Stimulated activated CD8-positive, alpha-beta memory T cell treated with anti-CD3 and anti-CD28 coated beads, Interleukin-7, amount 100 ng/mL, for 4 hours (primary cell): ENCODE measurements around the gene ESRRA.

Source experiments
- DNase-seq, 2 donors: peaks; one replicate each; pipeline ENCODE4 v3.0.0-alpha.2; 2020; ENCODE audit warnings: low read depth in 2 of 2

Gene ESRRA

GRCh38 chr11:64331569-64332371 is 26.4 kb downstream of the ESRRA start:
- DNase-seq = peak; percentile 50 to 68

- DNase-seq = no peak
Measured at GRCh38 chr11:64333556-64333955, 28.2 kb downstream of the ESRRA start.

GRCh38 chr11:64334764-64335735 is 29.7 kb downstream of the ESRRA start:
- DNase-seq = no peak

GRCh38 chr11:64337538-64338249 is 32.4 kb downstream of the ESRRA start:
- no peak for DNase-seq

GRCh38 chr11:64338716-64339115 is 33.4 kb downstream of the ESRRA start:
- DNase-seq = no peak

GRCh38 chr11:64339286-64339685 is 34.0 kb downstream of the ESRRA start:
- no peak for DNase-seq

GRCh38 chr11:64339754-64340408 is 34.6 kb downstream of the ESRRA start, which contains the start of gene CCDC88B:
TSS of gene CCDC88B (plus strand) at chr11:64340204. CDS start at chr11:64340267, 63 bp downstream.
- peak; percentile 65 to 80 for DNase-seq

- peak; percentile 73 for DNase-seq
Measured at GRCh38 chr11:64340671-64341335, 35.5 kb downstream of the ESRRA start.

- no peak for DNase-seq
Measured at GRCh38 chr11:64341429-64341828, 36.1 kb downstream of the ESRRA start.

- peak; percentile 76 to 78 for DNase-seq
Measured at GRCh38 chr11:64341851-64342791, 36.8 kb downstream of the ESRRA start.

GRCh38 chr11:64342869-64343745 is 37.8 kb downstream of the ESRRA start:
- DNase-seq = no peak

- no peak for DNase-seq
Measured at GRCh38 chr11:64343767-64344559, 38.6 kb downstream of the ESRRA start.

- DNase-seq = no peak
Measured at GRCh38 chr11:64344787-64345186, 39.5 kb downstream of the ESRRA start.

- no peak for DNase-seq
Measured at GRCh38 chr11:64347193-64347867, 42.0 kb downstream of the ESRRA start.

GRCh38 chr11:64348383-64349024 is 43.2 kb downstream of the ESRRA start:
- no peak for DNase-seq

GRCh38 chr11:64349025-64349387 is 43.7 kb downstream of the ESRRA start:
- no peak for DNase-seq

- no peak for DNase-seq
Measured at GRCh38 chr11:64349404-64349803, 44.1 kb downstream of the ESRRA start.
